GM12878 (cell line): ENCODE measurements around the gene AP3M1. TPM values are rescaled to one million over a fixed set of nuclear protein-coding genes. Genes with fewer than 3 reads are reported as not detected.

Experiments used
- CBFB ChIP-seq: IDR thresholded peaks from 2 replicates; pipeline ENCODE4 v1.6.1; 2016; ENCODE audit warnings: antibody characterized with exemption, low read depth
- GABPA ChIP-seq: IDR thresholded peaks from 2 replicates; pipeline ENCODE4 v1.6.1; 2014; ENCODE audit warnings: antibody characterized with exemption, low read depth, mild to moderate bottlenecking, inconsistent platforms
- KLF5 ChIP-seq: fragments of 450-650 bp; IDR thresholded peaks from 2 replicates; pipeline ENCODE4 v1.6.1; 2014; ENCODE audit warnings: mild to moderate bottlenecking; ENCODE audit not compliant: partially characterized antibody
- NR2F1 ChIP-seq: fragments of 450-650 bp; conservative IDR thresholded peaks from 2 replicates; pipeline ENCODE4 v1.6.1; 2017; ENCODE audit warnings: mild to moderate bottlenecking
- POLR2A ChIP-seq: IDR thresholded peaks from 2 replicates; pipeline ENCODE4 v1.6.1; 2011; ENCODE audit warnings: low read depth, mild to moderate bottlenecking, low read length
- TAF1 ChIP-seq: IDR thresholded peaks from 2 replicates; pipeline ENCODE4 v1.6.1; 2011; ENCODE audit warnings: mild to moderate bottlenecking, low read depth, low read length, borderline replicate concordance
- ZBTB11 ChIP-seq: fragments of 450-650 bp; formaldehyde crosslinking; IDR thresholded peaks from 2 replicates; pipeline ENCODE4 v1.5.0; 2022; ENCODE audit warnings: mild to moderate bottlenecking, missing genetic modification characterization
- ZNF274 ChIP-seq: IDR thresholded peaks from one replicate; pipeline ENCODE4 v1.8.0; 2011; ENCODE audit not compliant: insufficient read length, insufficient read depth
- polyA plus RNA-seq, 11 experiments: library from polyadenylated mRNA; depleted of rRNA in 4 of 11; unstranded in 6 of 11; stranded (reverse) in 5 of 11; fragments of >200 nt; fragmentation: Nextera tagmentation in 4 of 11; fragmentation: Illumina TruSeq in 1 of 11; extraction: Ambion mirVana in 4 of 11; extraction: Trizol in 1 of 11; gene quantifications; 1 replicate in 1 of 11; 2 replicates in 10 of 11; pipeline versions ENCODE4 v1.2.1 to v1.2.3, GENCODE V29; 2011 to 2016; ENCODE audit warnings: inconsistent platforms in 2 of 11, missing spikeins in 2 of 11, low read depth in 1 of 11
- total RNA-seq, 4 experiments: library from RNA; depleted of rRNA in 3 of 4; stranded (reverse); fragments of >200 nt in 3 of 4; fragmentation: Illumina TruSeq in 1 of 4; extraction: Trizol in 1 of 4; gene quantifications; 2 replicates each; pipeline versions ENCODE4 v1.2.1 to v1.2.3, GENCODE V29; 2013 to 2021
- TF ChIP-seq, protein P1 (sequence below): fragments of 450-650 bp; IDR thresholded peaks from 2 replicates; pipeline ENCODE4 v1.6.1; 2017; ENCODE audit warnings: mild to moderate bottlenecking, low read depth, inconsistent platforms; ENCODE audit not compliant: poor library complexity, severe bottlenecking
- TF ChIP-seq, protein P2 (sequence below): fragments of 450-650 bp; IDR thresholded peaks from 2 replicates; pipeline ENCODE4 v1.6.1; 2017; ENCODE audit warnings: mild to moderate bottlenecking, moderate library complexity

Gene AP3M1
- total and polyA plus RNA-seq, 10 of the 15 experiments (the other 5 are each of a cell fraction or from before 2014, with no cell fraction given): 22.1 to 83.4 (median 47.7) TPM

- TF ChIP-seq, protein P1, sequence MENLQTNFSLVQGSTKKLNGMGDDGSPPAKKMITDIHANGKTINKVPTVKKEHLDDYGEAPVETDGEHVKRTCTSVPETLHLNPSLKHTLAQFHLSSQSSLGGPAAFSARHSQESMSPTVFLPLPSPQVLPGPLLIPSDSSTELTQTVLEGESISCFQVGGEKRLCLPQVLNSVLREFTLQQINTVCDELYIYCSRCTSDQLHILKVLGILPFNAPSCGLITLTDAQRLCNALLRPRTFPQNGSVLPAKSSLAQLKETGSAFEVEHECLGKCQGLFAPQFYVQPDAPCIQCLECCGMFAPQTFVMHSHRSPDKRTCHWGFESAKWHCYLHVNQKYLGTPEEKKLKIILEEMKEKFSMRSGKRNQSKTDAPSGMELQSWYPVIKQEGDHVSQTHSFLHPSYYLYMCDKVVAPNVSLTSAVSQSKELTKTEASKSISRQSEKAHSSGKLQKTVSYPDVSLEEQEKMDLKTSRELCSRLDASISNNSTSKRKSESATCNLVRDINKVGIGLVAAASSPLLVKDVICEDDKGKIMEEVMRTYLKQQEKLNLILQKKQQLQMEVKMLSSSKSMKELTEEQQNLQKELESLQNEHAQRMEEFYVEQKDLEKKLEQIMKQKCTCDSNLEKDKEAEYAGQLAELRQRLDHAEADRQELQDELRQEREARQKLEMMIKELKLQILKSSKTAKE: no peak
- TF ChIP-seq ZNF274 (no peak), KLF5 (no peak), GABPA (no peak), NR2F1 (no peak), TAF1 (no peak), POLR2A (no peak), ZBTB11 (CRISPR knock-in tag) (no peak), CBFB (no peak)
- TF ChIP-seq, protein P2, sequence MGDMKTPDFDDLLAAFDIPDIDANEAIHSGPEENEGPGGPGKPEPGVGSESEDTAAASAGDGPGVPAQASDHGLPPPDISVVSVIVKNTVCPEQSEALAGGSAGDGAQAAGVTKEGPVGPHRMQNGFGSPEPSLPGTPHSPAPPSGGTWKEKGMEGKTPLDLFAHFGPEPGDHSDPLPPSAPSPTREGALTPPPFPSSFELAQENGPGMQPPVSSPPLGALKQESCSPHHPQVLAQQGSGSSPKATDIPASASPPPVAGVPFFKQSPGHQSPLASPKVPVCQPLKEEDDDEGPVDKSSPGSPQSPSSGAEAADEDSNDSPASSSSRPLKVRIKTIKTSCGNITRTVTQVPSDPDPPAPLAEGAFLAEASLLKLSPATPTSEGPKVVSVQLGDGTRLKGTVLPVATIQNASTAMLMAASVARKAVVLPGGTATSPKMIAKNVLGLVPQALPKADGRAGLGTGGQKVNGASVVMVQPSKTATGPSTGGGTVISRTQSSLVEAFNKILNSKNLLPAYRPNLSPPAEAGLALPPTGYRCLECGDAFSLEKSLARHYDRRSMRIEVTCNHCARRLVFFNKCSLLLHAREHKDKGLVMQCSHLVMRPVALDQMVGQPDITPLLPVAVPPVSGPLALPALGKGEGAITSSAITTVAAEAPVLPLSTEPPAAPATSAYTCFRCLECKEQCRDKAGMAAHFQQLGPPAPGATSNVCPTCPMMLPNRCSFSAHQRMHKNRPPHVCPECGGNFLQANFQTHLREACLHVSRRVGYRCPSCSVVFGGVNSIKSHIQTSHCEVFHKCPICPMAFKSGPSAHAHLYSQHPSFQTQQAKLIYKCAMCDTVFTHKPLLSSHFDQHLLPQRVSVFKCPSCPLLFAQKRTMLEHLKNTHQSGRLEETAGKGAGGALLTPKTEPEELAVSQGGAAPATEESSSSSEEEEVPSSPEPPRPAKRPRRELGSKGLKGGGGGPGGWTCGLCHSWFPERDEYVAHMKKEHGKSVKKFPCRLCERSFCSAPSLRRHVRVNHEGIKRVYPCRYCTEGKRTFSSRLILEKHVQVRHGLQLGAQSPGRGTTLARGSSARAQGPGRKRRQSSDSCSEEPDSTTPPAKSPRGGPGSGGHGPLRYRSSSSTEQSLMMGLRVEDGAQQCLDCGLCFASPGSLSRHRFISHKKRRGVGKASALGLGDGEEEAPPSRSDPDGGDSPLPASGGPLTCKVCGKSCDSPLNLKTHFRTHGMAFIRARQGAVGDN: no peak
Measured at GRCh38 chr10:74086317-74086716, 64.3 kb downstream of the AP3M1 start (continued).
